Ectodermal cell (in vitro differentiated cells): ENCODE measurements around the gene GSAP.
"Not testable (repeated sequence)": the region's sequence is repeated elsewhere in the genome, so short reads cannot be mapped to it uniquely, and the experiment has no call there.

Experiments
- H3K27ac ChIP-seq: 2 replicates; pipeline ENCODE4 v1.7.0; 2013; ENCODE audit warnings: mild to moderate bottlenecking, low read depth, low read length; ENCODE audit not compliant: insufficient read depth, poor library complexity, severe bottlenecking
- H3K27me3 ChIP-seq: 2 replicates; pipeline ENCODE4 v1.7.0; 2013; ENCODE audit warnings: mild to moderate bottlenecking, low read length; ENCODE audit not compliant: insufficient read depth, control insufficient read depth, poor library complexity, severe bottlenecking
- H3K36me3 ChIP-seq: one replicate; pipeline ENCODE4 v1.7.0; 2013; ENCODE audit warnings: low read length; ENCODE audit not compliant: control insufficient read depth, insufficient read depth
- H3K4me1 ChIP-seq: one replicate; pipeline ENCODE4 v1.7.0; 2013; ENCODE audit warnings: low read length; ENCODE audit not compliant: control insufficient read depth, insufficient read depth
- H3K4me3 ChIP-seq: 2 replicates; pipeline ENCODE4 v1.7.0; 2013; ENCODE audit warnings: low read depth, low read length, control low read depth; ENCODE audit not compliant: insufficient read depth
- H3K9me3 ChIP-seq: 2 replicates; pipeline ENCODE4 v1.7.0; 2013; ENCODE audit warnings: mild to moderate bottlenecking, low read length, moderate library complexity; ENCODE audit not compliant: control insufficient read depth
- WGBS, 2 experiments: methylation state at CpG; one replicate each; pipeline ENCODE4 v1.1.7; 2013; ENCODE audit warnings: missing lambda C conversion rate in 2 of 2; 5-methylcytosine and 5-hydroxymethylcytosine counted together

GSAP gene

GRCh38 chr7:77281780-77282478 lies 134.2 kb downstream of the GSAP start:
- 86 to 89% methylated on average over 3 of the region's 3 CpGs for WGBS, 2 experiments
- Histone ChIP-seq H3K36me3 (no peaks in the 10 kb centered on the region), H3K27ac (no peak overlapping the region), H3K9me3 (no peaks in the 10 kb centered on the region), H3K27me3 (no peaks in the 10 kb centered on the region), H3K4me3 (no peak overlapping the region), H3K4me1 (no peaks in the 10 kb centered on the region)

GRCh38 chr7:77276120-77276519 lies 140.0 kb downstream of the GSAP start:
- no peak overlapping the region for H3K4me3 ChIP-seq
- no peaks in the 10 kb centered on the region for H3K27me3 ChIP-seq
- H3K27ac ChIP-seq = no peak overlapping the region
- H3K9me3 ChIP-seq = no peaks in the 10 kb centered on the region
- WGBS, 2 experiments = 92 to 99% methylated on average over 2 to 3 of the region's 4 CpGs
- no peaks in the 10 kb centered on the region for H3K4me1 ChIP-seq
- no peaks in the 10 kb centered on the region for H3K36me3 ChIP-seq

- H3K27ac ChIP-seq, H3K27me3 ChIP-seq, H3K9me3 ChIP-seq, H3K36me3 ChIP-seq, H3K4me3 ChIP-seq, H3K4me1 ChIP-seq: not testable (repeated sequence)
- 95 to 96% methylated on average over 2 of the region's 2 CpGs for whole genome bisulfite sequencing, 2 experiments
Measured at GRCh38 chr7:77275663-77276062, 140.5 kb downstream of the GSAP start.

- Histone ChIP-seq H3K9me3 (no peaks in the 10 kb centered on the region), H3K36me3 (no peaks in the 10 kb centered on the region), H3K4me3 (no peak overlapping the region), H3K27me3 (no peaks in the 10 kb centered on the region), H3K27ac (no peak overlapping the region), H3K4me1 (no peaks in the 10 kb centered on the region)
- WGBS, 2 experiments = 94 to 95% methylated on average over 5 of the region's 5 CpGs
Measured at GRCh38 chr7:77271766-77272165, 144.4 kb downstream of the GSAP start.

- no peaks in the 10 kb centered on the region for H3K36me3 ChIP-seq
- H3K27ac ChIP-seq = no peak overlapping the region
- WGBS, 2 experiments = 100% methylated on average over 1 of the region's 1 CpG; no CpG with 5 or more reads in 1 of the 2 experiments
Measured at GRCh38 chr7:77270094-77270480, 146.1 kb downstream of the GSAP start.

GRCh38 chr7:77269360-77270093 lies 146.6 kb downstream of the GSAP start:
- no peaks in the 10 kb centered on the region for H3K9me3 ChIP-seq
- no peak overlapping the region for H3K4me3 ChIP-seq
- no peak overlapping the region for H3K27ac ChIP-seq
- no peaks in the 10 kb centered on the region for H3K36me3 ChIP-seq
- WGBS, 2 experiments = 83 to 94% methylated on average over 1 to 3 of the region's 4 CpGs
- no peaks in the 10 kb centered on the region for H3K27me3 ChIP-seq
- no peaks in the 10 kb centered on the region for H3K4me1 ChIP-seq

More at GRCh38 chr7:77270094-77270480, 146.1 kb downstream of the GSAP start:
- H3K4me3 ChIP-seq = no peak overlapping the region
- no peaks in the 10 kb centered on the region for H3K27me3 ChIP-seq
- H3K9me3 ChIP-seq = no peaks in the 10 kb centered on the region
- H3K4me1 ChIP-seq = no peaks in the 10 kb centered on the region

GRCh38 chr7:77266291-77266794 lies 149.8 kb downstream of the GSAP start:
- no peaks in the 10 kb centered on the region for H3K9me3 ChIP-seq
- no peaks in the 10 kb centered on the region for H3K4me1 ChIP-seq
- no peak overlapping the region for H3K27ac ChIP-seq
- H3K27me3 ChIP-seq = no peaks in the 10 kb centered on the region
- WGBS, 2 experiments = 92 to 98% methylated on average over 1 to 2 of the region's 2 CpGs
- H3K36me3 ChIP-seq = no peaks in the 10 kb centered on the region
- no peak overlapping the region for H3K4me3 ChIP-seq

- WGBS, 2 experiments = 83 to 91% methylated on average over 4 of the region's 4 CpGs
- Histone ChIP-seq H3K27me3 (no peaks in the 10 kb centered on the region), H3K27ac (no peak overlapping the region), H3K36me3 (no peaks in the 10 kb centered on the region), H3K4me3 (no peak overlapping the region), H3K9me3 (no peaks in the 10 kb centered on the region), H3K4me1 (no peaks in the 10 kb centered on the region)
Measured at GRCh38 chr7:77265666-77266065, 150.5 kb downstream of the GSAP start.

GRCh38 chr7:77262316-77262715 lies 153.8 kb downstream of the GSAP start:
- no peaks in the 10 kb centered on the region for H3K36me3 ChIP-seq
- 92 to 97% methylated on average over 4 of the region's 4 CpGs for WGBS, 2 experiments
- H3K4me1 ChIP-seq = no peaks in the 10 kb centered on the region
- no peaks in the 10 kb centered on the region for H3K9me3 ChIP-seq
- H3K4me3 ChIP-seq = no peak overlapping the region
- H3K27me3 ChIP-seq = no peaks in the 10 kb centered on the region
- no peak overlapping the region for H3K27ac ChIP-seq
